Measurements from ENCODE around the gene WBP1L.
"Not testable (repeated sequence)": the region's sequence is repeated elsewhere in the genome, so short reads cannot be mapped to it uniquely, and the experiment has no call there.

The WBP1L gene

DNA sequence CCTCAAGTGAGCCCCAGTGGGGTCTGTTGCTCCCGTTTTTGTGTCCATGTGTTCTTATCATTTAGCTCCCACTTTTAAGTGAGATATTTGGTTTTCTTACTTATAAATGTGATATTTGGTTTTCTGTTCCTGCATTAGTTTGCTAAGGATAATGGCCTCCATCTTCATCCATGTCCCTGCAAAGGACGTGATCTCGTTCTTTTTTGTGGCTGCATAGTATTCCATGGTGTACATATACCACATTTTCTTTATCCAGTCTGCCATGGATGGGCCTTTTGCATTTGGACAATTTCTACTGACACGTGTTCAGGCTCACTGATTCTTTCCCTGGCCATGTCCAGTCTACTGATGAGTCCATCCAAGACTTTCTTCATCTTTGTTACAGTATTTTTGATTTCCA is 19.8 kb upstream of the WBP1L start:
- no peak for DNase-seq (ENCODE audit: low read depth)

DNA sequence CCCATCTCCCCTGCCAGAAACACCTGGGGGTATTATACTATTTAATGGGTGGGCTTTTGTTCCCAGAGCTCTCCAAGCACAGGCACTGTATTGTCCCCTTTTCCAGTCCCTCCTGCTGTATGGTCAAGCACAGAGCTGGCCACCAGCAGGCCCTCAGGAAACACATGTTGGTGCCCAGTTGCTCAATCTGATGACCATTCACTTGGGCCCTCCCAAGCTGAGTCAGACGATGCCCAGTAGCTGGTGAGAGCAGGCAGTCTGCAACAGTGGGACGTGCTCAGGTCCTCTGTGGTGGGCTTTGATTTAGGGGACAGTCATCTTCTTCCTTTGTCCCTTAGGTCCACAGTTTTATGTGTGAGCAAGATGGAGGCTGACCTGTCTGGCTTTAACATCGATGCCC is 17.5 kb upstream of the WBP1L start:
- no peak for DNase-seq (ENCODE audit: low read depth)

DNA sequence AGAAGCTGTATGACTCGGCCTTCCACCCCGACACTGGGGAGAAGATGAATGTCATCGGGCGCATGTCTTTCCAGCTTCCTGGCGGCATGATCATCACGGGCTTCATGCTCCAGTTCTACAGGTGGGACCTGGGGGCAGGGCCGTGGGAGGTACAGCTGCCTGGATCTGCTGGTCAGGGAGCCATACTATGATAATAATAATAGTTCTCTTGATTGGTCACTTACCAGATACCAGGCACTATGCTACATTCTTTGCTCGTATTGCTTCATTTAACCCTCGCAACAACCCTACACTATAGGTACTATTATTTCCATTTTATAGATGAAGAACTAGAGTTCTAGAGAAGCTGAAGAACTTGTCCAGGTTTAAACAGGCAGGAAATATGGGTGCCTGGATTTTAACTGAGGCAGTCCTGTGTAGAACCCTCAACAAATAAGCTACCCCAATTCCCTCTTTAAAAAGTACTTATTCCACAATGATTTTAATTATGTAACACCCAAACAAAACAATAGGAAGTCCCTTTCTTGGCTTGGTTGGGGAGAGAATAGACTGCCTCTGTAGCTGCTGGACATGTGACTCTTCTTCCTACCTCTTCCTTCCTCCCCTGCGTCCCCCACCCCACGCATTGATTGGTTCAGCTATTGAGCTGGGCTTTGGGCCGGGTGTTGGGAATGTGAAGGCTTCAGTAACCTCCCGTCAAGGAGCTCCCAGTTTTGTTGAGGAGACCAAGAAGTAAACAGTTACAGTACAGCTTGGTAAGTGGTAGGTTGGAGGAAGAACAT is 16.5 kb upstream of the WBP1L start:
- DNase-seq (ENCODE audit: low read depth), result no peak

DNA sequence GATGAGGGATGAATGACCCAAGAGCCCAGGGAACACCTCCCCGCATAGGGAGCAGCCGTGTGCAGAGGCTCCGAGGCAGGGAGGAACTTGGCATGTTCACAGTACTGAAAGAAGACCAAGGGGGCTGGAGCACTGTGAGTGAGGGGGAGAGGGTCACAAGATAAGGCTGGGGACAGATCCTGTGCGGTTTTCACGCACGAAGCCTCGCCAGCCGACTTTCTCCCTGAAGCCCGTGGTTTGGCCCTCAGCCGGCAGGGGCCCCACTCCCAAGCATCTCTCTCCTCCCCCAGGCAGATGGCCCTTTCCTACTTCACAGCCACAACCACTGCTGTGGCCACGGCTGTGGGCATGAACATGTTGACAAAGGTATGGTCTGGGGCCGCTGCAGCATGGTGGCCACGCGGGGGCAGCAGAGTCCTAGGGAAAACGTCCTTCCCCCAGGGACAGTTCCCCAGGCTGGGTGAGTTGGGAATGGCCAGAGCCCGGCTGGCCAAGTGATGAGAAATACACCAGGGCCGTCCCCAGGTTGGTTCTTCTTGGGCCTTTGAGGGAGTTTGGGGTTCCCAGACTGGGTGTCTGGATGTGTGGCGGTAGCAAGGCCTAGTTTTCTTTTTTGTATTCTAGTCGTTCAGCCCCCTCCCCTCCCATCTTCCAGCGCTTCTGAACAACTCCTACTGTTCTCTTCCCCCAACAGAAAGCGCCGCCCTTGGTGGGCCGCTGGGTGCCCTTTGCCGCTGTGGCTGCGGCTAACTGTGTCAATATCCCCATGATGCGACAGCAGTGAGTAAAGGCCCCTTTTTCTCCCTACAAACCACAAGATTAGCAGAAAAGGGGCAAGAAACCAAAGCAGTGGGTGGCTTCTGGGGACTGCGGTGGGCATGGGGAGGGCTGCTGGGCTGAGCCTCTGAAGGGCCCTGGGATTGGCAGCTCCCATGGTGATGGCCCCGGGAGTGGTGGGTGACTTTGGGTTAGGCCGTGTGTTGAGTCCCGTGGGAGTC is 14.4 kb upstream of the WBP1L start:
- DNase-seq (ENCODE audit: low read depth), result peak; percentile 41

DNA sequence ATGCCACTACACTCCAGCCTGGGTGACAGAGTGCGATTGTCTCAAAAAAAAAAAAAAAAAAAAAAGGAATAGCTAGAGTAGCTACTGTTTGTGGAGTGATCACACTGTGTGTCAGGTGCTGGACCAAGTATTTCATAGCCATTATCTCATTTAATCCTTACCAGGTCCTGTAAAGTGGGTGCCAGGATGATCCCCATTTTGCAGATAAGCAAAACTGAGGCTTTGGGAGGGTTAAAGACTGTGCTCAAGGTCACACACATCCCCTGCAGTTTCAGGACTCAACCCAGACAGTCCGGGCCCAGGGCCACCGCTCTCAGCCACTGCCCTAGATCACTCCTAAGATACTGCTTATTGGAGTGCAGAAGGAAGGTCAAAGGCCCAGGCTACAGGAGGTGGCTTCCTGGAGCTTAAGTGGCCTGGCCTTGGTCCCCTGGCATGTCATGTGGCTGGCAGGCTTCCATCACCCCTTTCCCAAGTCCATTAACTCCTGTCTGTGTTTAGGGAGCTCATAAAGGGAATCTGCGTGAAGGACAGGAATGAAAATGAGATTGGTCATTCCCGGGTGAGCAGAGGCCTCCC is 12.4 kb upstream of the WBP1L start:
- DNase-seq (ENCODE audit: low read depth), result no peak

DNA sequence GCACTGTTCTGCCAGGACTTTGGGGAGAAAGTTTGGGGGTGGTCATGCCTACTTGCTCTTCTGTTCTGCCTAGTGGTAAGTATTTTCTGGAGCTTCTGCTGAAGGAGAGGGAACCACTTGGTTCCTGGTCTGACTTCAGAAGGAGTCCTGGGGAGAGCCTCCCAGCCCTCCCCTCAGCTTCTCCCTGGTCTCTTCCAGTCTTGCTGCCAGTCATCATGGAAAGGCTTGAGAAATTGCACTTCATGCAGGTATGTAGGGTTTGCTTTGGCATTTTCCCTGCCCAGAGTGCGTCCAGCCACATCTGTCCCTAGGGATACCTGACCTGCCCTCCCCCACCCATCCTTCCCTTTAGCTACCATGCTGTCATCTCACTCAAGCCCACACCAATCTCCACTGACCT is 11.1 kb upstream of the WBP1L start:
- DNase-seq (ENCODE audit: low read depth), result no peak

DNA sequence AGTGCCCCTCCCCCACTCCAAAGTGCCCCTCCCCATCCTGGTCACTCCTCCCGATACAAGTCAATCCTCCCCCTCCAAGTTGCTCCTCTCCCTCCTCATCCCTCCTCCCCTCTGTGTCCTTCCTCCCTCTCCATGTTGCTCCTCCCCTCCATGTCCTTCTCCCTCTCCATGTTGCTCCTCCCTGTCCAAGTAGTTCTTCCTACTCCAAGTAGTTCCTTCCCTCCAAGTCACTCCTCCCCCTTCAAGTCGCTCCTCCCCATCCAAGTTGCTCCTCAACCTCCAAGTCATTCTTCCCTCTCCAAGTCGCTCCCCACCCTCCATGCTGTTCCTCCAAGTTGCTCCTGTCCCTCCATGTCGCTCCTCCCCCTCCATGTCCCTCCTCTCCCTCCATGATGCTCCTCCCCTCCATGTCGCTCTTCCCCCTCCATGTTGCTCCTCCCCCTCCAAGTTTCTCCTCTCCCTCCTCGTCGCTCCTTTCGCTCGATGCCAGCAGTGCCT is 8.6 kb upstream of the WBP1L start:
- no peak for DNase-seq (ENCODE audit: low read depth)

DNA sequence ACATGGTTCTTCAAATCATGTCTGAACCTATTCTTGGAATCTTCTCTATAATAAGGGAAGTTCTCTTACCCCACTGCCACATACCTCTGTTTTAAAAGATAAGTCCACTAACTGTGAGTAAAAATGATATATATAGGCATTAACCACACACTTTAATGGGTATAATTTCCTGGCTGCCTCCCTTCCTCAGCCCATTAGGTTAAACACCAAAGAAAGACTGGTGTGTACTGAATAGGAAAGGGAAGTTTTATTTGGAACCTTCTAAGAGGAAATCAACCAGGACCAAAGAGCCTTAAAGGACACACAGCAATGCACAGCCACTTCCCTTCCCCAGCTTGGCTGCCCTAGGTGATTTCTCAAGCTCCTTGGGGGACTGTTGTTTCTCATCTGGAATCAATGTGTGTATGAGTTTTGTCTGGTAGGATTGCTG is 5.0 kb upstream of the WBP1L start:
- DNase-seq (ENCODE audit: low read depth), result no peak

DNA sequence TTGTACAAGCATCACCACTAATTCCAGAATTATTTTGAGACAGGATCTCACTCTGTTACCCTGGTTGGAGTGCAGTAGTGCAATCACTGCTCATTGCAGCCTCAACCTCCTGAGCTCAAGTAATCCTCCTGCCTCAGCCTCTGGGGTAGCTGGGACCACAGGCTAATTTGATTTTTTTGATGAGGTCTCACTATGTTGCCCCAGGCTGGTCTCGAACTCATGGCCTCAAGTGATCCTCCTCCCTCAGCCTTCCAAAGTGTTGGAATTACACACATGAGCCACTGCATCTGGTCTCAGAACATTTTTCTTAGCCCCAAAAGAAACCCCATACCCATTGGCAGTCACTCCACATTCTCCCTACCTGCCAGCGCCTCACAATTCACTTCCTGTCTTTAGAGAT is 3.5 kb upstream of the WBP1L start:
- no peak for DNase-seq (ENCODE audit: low read depth)

DNA sequence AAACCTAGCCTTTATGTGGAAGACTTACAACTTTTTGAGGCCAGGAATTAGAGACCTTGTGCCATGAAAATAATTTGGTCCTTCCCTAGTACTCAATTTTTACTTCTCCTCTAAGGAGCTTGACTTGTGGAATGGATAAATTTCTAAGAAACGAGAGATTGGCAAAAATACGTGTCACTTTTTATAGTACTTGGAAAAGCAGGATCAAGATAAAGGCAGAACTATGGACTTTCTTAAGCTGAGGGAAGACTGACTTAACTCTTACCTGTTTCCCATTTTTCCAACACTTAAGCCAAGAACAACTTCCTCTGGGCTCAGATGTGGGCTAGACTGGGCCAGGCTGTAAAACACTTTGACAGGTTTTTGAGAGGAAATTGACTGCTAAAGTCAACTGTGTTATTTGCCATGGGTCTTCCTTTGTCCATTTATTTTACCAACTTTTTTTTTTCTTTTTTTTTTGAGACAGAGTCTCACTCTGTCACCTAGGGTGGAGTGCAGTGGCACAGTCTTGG is 2.0 kb upstream of the WBP1L start:
- no peak for DNase-seq (ENCODE audit: low read depth)

DNA sequence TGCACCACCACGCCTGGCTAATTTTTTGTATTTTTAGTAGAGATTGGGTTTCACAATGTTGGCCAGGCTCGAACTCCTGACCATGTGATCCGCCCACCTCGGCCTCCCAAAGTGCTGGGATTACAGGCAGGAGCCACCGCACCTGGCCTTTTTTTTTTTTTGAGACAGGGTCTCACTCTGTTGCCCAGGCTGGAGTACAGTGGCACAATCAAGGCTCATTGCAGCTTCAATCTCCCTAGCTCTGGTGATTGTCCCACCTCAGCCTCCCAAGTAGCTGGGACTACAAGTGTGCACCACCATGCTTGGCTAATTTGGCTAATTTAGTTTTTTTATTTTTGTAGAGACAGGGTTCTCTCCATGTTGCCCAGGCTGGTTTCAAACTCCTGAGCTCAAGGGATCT is 1.4 kb upstream of the WBP1L start:
- not testable (repeated sequence) for DNase-seq (ENCODE audit: low read depth)

DNA sequence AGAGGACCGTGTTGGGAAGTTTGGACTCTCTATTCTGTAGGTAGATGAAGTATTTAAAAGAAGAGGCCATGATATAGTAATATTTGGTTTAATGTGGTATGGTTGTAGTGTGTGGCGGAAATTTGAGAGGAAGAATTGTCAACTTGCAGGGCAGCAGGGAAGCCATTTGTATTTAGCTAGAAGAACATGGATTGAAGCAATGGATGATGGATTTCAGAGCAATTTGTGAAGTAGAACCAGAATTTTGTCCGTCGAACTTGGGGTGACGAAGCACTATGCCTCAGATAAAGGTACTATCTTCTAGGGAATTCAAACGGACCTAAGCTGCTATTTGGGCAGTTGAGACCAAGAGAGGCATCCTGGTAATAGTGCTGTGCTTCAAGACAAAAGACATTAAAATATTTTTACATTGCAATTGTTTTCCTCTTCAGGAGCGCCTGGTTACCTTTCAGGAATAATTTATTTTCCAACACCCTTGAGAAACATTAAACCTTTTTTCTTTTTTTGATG is 615 bp upstream of the WBP1L start:
- DNase-seq (ENCODE audit: low read depth), result no peak

DNA sequence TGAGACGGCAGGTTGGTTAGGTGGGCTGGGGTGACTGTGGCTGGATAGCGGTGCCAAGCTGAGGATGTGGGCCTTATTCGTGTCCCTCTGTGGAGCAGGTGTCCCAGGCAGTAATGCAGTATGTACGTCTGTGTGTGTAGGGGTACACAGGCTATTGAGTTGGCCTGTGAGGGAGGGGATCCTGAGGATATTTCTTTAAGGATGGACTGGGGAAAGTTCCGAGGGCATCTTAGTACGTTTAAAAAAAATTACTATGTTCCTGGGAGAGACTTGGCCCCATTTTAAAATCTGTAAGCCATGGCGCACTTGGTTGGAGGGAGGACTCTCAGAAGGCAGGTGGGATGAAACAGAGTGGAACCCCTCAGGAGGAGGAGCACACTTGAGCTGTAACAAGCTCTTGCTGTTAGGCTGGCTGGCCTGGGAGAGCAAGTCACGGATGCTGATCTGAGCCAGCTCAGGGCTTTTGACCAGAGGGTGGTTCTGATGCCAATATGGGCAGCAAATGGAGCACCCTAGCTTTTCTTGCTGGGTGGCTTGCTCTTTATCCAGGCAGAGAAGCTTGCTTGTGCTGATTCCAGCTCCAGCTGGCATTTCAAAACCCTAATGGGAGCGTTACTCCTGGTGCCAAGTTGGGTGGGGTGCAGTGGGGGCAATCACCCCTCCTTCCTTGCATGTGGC is 765 bp downstream of the WBP1L start:
- no peak for DNase-seq (ENCODE audit: low read depth)

DNA sequence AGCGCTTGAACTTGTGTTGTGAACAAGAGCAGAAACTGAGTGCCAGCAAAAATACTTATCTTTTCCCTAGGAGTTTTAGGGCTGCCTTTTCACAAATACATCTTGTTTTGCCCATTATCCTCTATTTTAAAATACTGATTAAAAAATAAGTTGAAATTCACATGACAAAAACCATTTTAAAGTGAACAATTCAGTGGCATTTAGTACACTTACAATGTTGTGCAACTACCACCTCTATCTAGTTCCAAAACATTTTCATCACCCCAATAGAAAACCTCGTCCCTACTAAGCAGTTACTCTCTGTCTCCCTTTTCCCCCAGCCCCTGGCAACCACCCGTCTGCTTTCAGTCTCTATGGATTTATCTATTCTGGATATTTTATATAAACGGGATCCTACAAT is 1.4 kb downstream of the WBP1L start:
- DNase-seq (ENCODE audit: low read depth), result no peak

DNA sequence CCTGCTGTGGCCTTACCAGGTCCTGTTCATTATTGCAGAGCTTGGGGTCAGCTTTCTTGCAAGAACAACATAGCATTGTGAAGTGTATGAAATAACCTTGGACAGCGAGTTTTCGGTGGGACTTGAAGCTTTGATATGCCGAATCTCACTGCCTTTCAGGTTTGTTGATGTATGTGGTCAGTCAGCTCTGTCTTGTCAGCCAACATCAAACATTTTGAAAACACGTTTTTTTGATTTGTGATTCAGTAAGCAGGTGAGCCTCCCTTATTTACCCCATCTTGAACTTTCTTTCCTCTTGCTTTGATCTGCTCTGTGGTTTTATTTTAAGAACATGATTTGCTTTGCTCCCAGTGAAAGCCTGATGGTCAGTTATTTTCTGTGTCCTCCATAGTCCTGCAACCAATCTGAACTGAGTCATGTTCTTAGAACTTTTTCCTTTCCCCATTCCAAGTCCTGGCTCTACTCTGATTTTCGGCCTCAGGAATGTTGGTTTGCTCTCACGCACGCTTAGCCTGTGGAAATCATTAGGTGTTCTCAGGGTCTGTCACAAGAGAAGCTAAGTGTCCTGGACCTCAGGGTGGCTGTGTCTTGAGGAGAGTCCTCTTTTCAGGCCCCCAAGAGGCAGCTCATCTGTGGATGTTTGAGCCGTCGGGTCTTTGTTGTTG is 8.7 kb downstream of the WBP1L start:
- no peak for DNase-seq (ENCODE audit: low read depth)

DNA sequence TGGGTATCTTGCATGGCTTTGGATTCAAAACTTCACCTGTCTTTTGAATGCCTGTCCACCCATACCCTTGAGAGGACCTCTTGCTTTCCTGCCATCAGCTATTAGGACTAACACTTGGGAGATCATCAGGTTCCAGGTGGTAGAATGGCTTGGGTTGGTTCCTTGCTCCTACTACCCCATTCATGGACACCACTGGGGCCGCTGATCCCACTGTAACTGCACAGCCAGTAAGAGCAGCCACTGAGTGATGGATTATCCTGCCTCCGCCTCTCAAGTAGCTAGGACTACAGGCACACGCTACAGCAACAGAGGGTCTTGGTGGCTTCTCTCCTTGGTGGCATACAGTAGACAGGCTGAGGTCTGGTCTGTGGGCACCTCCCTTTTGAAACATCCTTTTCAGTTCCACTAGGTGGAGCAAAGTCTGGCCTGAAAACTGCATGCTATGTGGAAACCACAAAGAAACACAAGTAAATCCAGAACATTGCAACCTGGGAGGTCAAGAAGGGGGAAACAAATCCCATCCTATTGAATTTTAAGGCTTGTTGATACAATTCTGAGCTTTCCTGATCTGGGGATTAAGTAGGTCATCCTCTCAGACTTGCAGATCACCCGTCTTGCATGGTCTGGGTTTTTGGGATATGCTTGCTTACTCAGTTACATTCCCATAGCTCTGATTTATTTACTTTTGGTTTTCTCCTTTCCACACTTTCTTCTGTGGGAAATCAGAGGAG is 9.4 kb downstream of the WBP1L start:
- no peak for DNase-seq (ENCODE audit: low read depth)

DNA sequence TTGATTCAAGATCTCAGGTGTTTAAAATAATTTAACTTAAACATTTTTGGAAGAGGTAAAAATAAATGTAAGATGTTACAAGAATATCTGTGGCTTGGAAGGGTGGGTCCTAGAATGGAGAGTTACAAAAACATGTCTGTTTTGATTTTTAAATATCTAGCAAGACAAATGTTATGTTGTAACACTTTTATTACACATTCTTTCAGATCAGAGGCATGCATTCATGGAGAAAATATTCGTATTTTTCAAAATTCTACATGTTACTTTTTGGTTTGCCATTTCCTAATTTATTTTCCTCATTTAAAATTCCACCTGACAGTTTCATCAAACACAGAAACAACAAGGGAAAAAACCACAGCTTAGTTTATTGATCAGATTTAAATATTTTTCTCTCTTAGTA is 10.0 kb downstream of the WBP1L start:
- DNase-seq (ENCODE audit: low read depth), result no peak

DNA sequence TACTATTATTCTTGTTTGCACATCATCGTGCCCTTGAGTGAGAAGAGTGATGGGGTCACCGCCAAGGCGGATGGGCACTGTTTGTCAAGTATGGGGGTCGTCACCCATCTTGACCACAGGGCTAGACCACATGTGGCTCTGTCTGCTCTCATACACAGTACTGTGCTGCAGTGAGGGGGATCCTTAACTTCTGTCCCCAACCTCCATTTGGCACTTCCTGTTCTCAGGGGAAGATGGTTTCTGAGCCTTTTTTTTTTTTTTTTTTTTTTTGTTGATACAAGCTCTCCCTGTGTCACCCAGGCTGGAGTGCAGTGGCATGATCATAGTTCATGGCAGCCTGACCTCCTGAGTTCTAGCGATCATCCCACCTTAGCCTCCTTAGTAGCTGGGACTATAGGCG is 13.6 kb downstream of the WBP1L start:
- DNase-seq (ENCODE audit: low read depth), result no peak

DNA sequence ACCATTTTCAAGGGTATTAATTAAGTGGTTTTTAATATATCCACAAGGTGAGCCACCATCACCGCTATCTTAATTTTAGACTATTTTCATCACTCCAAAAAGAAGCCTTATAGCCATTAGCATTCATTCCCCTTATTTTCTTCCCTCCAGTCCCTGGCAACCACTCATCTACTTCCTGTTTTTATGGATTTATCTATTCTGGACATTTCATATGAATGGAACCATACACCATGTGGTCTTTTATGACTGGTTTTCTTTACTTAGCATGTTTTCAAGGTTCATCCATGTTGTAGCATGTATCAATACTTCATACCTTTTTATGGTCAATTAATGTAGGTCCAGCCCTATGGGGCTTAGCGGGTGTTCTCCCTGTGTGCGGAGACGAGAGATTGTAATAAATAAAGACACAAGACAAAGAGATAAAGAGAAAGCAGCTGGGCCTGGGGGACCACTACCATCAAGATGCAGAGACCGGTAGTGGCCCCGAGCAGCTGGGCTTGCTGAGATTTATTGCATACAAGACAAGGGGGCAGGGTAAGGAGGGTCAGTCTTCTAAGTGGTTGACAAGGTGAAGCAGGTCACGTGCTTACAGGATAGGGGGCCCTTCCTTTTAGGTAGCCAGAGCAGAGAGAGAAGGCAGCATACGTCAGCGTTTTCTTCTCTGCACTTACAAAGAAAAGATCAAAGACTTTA is 14.6 kb downstream of the WBP1L start:
- no peak for DNase-seq (ENCODE audit: low read depth)

DNA sequence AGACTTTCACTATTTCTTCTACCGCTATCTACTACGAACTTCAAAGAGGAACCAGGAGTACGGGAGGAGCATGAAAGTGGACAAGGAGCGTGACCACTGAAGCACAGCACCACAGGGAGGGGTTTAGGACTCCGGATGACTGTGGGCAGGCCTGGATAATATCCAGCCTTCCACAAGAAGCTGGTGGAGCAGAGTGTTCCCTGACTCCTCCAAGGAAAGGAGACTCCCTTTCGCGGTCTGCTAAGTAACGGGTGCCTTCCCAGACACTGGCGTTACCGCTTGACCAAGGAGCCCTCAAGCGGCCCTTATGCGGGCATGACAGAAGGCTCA is 15.2 kb downstream of the WBP1L start:
- not testable (repeated sequence) for DNase-seq (ENCODE audit: low read depth)
